Activated naive CD4-positive, alpha-beta T cell treated with anti-CD3 and anti-CD28 coated beads, Interleukin-2, amount 50 U/mL, for 24 hours (primary cell): Measurements from ENCODE around the gene SMAD1.

Source experiments
- H3K27ac Mint-ChIP-seq: one replicate; pipeline ENCODE4 v1.8.0; 2021; ENCODE audit warnings: mild to moderate bottlenecking, mixed read lengths
- H3K27me3 Mint-ChIP-seq: one replicate; pipeline ENCODE4 v1.8.0; 2021; ENCODE audit warnings: mixed read lengths
- H3K36me3 Mint-ChIP-seq: one replicate; pipeline ENCODE4 v1.8.0; 2021; ENCODE audit warnings: mixed read lengths
- H3K4me1 Mint-ChIP-seq: one replicate; pipeline ENCODE4 v1.8.0; 2021; ENCODE audit warnings: mixed read lengths
- H3K4me3 Mint-ChIP-seq: one replicate; pipeline ENCODE4 v1.8.0; 2021; ENCODE audit warnings: mild to moderate bottlenecking, mixed read lengths
- H3K9me3 Mint-ChIP-seq: one replicate; pipeline ENCODE4 v1.8.0; 2021; ENCODE audit warnings: mixed read lengths

Gene SMAD1

GRCh38 chr4:145589916-145590702 is 108.5 kb downstream of the SMAD1 start:
- no peak overlapping the region for H3K4me3 Mint-ChIP-seq

GRCh38 chr4:145602129-145602760 is 120.6 kb downstream of the SMAD1 start:
- peaks cover 17% of the 10 kb centered on the region for H3K27me3 Mint-ChIP-seq

More at GRCh38 chr4:145589916-145590702, 108.5 kb downstream of the SMAD1 start:
- Mint-ChIP-seq H3K27ac (no peak overlapping the region), H3K27me3 (peaks cover 21% of the 10 kb centered on the region), H3K4me1 (no peaks in the 10 kb centered on the region), H3K36me3 (no peaks in the 10 kb centered on the region), H3K9me3 (no peaks in the 10 kb centered on the region)

GRCh38 chr4:145605941-145606340 is 124.3 kb downstream of the SMAD1 start:
- peaks cover 5% of the 10 kb centered on the region for H3K36me3 Mint-ChIP-seq
- H3K4me1 Mint-ChIP-seq: no peaks in the 10 kb centered on the region
- peaks cover 7% of the 10 kb centered on the region for H3K27me3 Mint-ChIP-seq
- H3K9me3 Mint-ChIP-seq: peaks cover 9% of the 10 kb centered on the region
- no peak overlapping the region for H3K27ac Mint-ChIP-seq
- H3K4me3 Mint-ChIP-seq: no peak overlapping the region

More at GRCh38 chr4:145602129-145602760, 120.6 kb downstream of the SMAD1 start:
- no peak overlapping the region for H3K4me3 Mint-ChIP-seq
- peaks cover 7% of the 10 kb centered on the region for H3K36me3 Mint-ChIP-seq
- H3K27ac Mint-ChIP-seq: no peak overlapping the region
- H3K9me3 Mint-ChIP-seq: peaks cover 9% of the 10 kb centered on the region
- H3K4me1 Mint-ChIP-seq: no peaks in the 10 kb centered on the region
